ENCODE results near the gene LY86. TPM values are rescaled to one million over a fixed set of nuclear protein-coding genes. Genes with fewer than 3 reads are reported as not detected.

The LY86 gene
- total and polyA plus RNA-seq, 9 of the 15 experiments (the other 6 are each of a cell fraction or from before 2014, with no cell fraction given), result 0.08 to 0.20 TPM; not detected in 7

GRCh38 chr6:6640926-6641325 lies 52.4 kb downstream of the LY86 start:
- H3K27ac ChIP-seq (ENCODE audit: extremely low read depth, low read depth, low read length), result no peak overlapping the region
- WGBS (ENCODE audit: insufficient coverage, low coverage, missing lambda C conversion rate), result 4% methylated on average over 4 of the region's 4 CpGs
- H3K9me1 ChIP-seq (ENCODE audit: control insufficient read depth, insufficient read depth, low read length), result no peaks in the 10 kb centered on the region
- TF ChIP-seq KDM1A (IDR thresholded peaks at IDR 0.05) (no peak), E2F8 (IDR thresholded peaks at IDR 0.05; ENCODE audit: low read depth, partially characterized antibody) (no peak), SRF (CRISPR knock-in tag; IDR thresholded peaks at IDR 0.05) (no peak), CBX5 (IDR thresholded peaks at IDR 0.05; ENCODE audit: borderline replicate concordance, low read depth) (no peak), NBN (IDR thresholded peaks at IDR 0.05; ENCODE audit: low read depth) (no peak), ELF1 (tag; IDR thresholded peaks at IDR 0.05) (no peak), MAFK (IDR thresholded peaks at IDR 0.05; ENCODE audit: low read length) (no peak), U2AF1 (optimal IDR thresholded peaks at IDR 0.05; ENCODE audit: low read depth, low read length) (no peak)
- FAIRE-seq, result no peak
- no peak overlapping the region for H3K4me2 ChIP-seq (ENCODE audit: insufficient read depth, low read length)
- in situ Hi-C loops (cut with MboI) (no loop called here), intact Hi-C loops (cut with micrococcal nuclease) (no loop called here)
- no peaks in the 10 kb centered on the region for H4K20me1 ChIP-seq (replicated peaks; ENCODE audit: control insufficient read depth, insufficient read depth, low read length)
- no peaks in the 10 kb centered on the region for H3K9me3 ChIP-seq (replicated peaks; ENCODE audit: control insufficient read depth, insufficient read depth, low read depth, low read length)
- H3K9ac ChIP-seq (ENCODE audit: insufficient read depth in 1 of 2, low read depth in 2 of 2, low read length in 2 of 2), result no peak overlapping the region
- H2AFZ ChIP-seq (ENCODE audit: low read depth, low read length), result no peak overlapping the region
- no peaks in the 10 kb centered on the region for H3K79me2 ChIP-seq (ENCODE audit: control insufficient read depth, insufficient read depth, low read length)
- ChIA-PET POLR2A (interaction anchor here (0.7 to 1.8 kb wide), 3 partner anchors 8 to 511 kb away, joined by 3 to 6 read pairs (median 4); no protein-coding TSS in a partner anchor), CTCF (ENCODE audit: low intra/inter-chr PET ratio) (no interaction called here)
- BruUV-seq (replicated peaks), result no TSS peak
- no peak overlapping the region for H3K4me3 ChIP-seq
- DNase-seq (ENCODE audit: extremely low read depth in 1 of 4, low spot score in 3 of 4), result no peak
- H3K27me3 ChIP-seq (ENCODE audit: control insufficient read depth in 2 of 2, insufficient read depth in 2 of 2, low read length in 2 of 2), result peaks cover 23 to 39% of the 10 kb centered on the region in 2 experiments
- no peaks in the 10 kb centered on the region; a peak in 1 of 5 replicates for H3K4me1 ChIP-seq (replicated peaks in 1 of 2; ENCODE audit: control insufficient read depth in 2 of 2, insufficient read depth in 2 of 2, low read length in 2 of 2)
- ATAC-seq, result no peak
- no peaks in the 10 kb centered on the region for H3K36me3 ChIP-seq (ENCODE audit: control insufficient read depth, insufficient read depth, low read length)
